ENCODE data around the gene CRIP2.

DNA sequence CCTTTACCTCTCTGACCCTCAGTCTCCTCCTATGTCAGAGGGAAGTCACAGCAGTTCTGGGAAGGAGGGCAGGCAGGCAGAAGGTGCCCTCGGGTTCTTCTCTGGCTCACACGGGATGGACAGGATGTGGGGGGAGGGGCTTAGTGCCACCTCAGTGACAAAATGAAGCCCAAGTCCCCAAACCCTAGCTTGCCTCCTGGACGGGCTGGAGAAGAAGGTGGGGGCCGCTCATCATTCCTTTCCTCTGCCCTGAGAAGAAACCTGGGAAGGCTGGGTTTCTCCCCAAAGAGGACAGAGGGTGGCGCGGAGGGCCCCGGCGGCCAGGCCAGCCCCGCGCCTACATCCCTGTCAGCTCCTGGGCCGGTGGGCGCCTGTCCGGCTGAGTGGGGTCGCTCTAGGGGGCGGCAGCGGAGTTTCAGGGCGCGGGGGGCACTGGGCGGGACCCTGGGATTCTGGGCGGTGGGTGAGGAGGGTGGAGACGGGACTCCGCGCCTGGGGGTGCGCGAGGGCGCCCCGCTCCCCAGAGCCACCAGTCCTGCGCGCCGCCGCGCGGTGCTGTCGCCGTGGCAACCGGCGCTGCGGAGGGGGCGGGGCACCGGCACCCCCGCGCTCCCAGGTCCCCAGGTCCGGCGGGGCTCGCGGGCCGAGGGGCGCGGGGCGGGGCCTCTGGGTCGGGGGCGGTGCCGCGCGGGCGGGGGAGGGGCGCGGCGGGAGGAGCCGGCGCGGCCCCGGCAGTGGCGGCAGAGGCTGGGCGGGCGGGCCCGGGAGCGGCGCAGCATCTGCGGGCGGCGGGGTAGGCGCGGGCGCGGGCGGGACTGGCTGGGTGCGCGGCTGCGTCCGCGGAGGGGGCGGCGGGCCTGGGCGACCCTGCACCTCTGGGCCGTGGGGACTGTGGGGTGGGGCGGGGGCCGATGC lies 51.5 kb downstream of the CRIP2 start, which contains the start of gene TMEM121:
- TF ChIP-seq YY1 (IDR thresholded peaks at IDR 0.05; ENCODE audit: low read depth) (no peak), EP300 (IDR thresholded peaks at IDR 0.05; ENCODE audit: borderline replicate concordance) (no peak), EGR1 (IDR thresholded peaks at IDR 0.05) (peak; percentile 11; the same call in 1 of the 2 replicates), TCF12 (IDR thresholded peaks at IDR 0.05; ENCODE audit: low read depth) (no peak), RAD21 (IDR thresholded peaks at IDR 0.05; ENCODE audit: low read depth) (no peak), NFIC (IDR thresholded peaks at IDR 0.05) (no peak), ZBTB7A (IDR thresholded peaks at IDR 0.05; ENCODE audit: low read depth) (no peak), CEBPB (IDR thresholded peaks at IDR 0.05) (no peak), TAF1 (IDR thresholded peaks at IDR 0.05; ENCODE audit: low read depth) (no peak), FOXM1 (IDR thresholded peaks at IDR 0.05; ENCODE audit: borderline replicate concordance, low read depth) (no peak), CREB1 (IDR thresholded peaks at IDR 0.05; ENCODE audit: low read depth) (no peak)
- TF ChIP-seq, protein P1, sequence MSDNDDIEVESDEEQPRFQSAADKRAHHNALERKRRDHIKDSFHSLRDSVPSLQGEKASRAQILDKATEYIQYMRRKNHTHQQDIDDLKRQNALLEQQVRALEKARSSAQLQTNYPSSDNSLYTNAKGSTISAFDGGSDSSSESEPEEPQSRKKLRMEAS (IDR thresholded peaks at IDR 0.05) = no peak
- TF ChIP-seq, protein P2, sequence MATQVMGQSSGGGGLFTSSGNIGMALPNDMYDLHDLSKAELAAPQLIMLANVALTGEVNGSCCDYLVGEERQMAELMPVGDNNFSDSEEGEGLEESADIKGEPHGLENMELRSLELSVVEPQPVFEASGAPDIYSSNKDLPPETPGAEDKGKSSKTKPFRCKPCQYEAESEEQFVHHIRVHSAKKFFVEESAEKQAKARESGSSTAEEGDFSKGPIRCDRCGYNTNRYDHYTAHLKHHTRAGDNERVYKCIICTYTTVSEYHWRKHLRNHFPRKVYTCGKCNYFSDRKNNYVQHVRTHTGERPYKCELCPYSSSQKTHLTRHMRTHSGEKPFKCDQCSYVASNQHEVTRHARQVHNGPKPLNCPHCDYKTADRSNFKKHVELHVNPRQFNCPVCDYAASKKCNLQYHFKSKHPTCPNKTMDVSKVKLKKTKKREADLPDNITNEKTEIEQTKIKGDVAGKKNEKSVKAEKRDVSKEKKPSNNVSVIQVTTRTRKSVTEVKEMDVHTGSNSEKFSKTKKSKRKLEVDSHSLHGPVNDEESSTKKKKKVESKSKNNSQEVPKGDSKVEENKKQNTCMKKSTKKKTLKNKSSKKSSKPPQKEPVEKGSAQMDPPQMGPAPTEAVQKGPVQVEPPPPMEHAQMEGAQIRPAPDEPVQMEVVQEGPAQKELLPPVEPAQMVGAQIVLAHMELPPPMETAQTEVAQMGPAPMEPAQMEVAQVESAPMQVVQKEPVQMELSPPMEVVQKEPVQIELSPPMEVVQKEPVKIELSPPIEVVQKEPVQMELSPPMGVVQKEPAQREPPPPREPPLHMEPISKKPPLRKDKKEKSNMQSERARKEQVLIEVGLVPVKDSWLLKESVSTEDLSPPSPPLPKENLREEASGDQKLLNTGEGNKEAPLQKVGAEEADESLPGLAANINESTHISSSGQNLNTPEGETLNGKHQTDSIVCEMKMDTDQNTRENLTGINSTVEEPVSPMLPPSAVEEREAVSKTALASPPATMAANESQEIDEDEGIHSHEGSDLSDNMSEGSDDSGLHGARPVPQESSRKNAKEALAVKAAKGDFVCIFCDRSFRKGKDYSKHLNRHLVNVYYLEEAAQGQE (IDR thresholded peaks at IDR 0.05; ENCODE audit: low read depth) = no peak
- TF ChIP-seq, protein P3, sequence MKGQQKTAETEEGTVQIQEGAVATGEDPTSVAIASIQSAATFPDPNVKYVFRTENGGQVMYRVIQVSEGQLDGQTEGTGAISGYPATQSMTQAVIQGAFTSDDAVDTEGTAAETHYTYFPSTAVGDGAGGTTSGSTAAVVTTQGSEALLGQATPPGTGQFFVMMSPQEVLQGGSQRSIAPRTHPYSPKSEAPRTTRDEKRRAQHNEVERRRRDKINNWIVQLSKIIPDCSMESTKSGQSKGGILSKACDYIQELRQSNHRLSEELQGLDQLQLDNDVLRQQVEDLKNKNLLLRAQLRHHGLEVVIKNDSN (IDR thresholded peaks at IDR 0.05) = no peak

Measured in Ishikawa (cell line).